Loucy (cell line): ENCODE measurements around the gene FAAH.

ENCODE experiments used
- EZH2phosphoT487 ChIP-seq: fragments of 200-600 bp; IDR thresholded peaks from 2 replicates; pipeline ENCODE4 v1.6.1; 2018; ENCODE audit warnings: antibody characterized with exemption, mild to moderate bottlenecking, moderate library complexity, borderline replicate concordance
- TF ChIP-seq, protein P1 (sequence below): fragments of 200-600 bp; sonication (generic); conservative IDR thresholded peaks from 2 replicates; pipeline ENCODE4 v1.5.1; 2014; ENCODE audit warnings: mild to moderate bottlenecking, antibody characterized with exemption, low read length

DNA sequence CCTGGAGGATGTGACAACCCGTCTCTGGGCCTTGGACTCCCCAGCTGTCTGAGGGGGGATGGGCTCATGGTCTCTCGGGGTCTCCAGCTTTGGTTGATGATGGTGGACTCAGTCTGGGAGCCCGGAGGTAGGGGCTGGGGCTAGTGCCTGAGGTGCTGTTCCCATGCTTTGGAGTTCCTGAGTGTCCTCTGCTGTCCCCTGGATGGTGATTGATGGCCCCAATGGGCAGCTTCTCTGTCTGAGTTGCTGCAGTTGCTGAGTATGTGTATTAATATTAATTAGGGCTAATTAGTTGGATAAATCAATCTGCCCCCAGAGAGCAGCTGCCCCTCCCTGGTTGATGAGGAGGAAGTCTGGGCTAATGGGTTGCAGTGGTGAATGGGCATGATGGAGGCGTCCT is 30.6 kb downstream of the FAAH start:
- TF ChIP-seq, protein P1, sequence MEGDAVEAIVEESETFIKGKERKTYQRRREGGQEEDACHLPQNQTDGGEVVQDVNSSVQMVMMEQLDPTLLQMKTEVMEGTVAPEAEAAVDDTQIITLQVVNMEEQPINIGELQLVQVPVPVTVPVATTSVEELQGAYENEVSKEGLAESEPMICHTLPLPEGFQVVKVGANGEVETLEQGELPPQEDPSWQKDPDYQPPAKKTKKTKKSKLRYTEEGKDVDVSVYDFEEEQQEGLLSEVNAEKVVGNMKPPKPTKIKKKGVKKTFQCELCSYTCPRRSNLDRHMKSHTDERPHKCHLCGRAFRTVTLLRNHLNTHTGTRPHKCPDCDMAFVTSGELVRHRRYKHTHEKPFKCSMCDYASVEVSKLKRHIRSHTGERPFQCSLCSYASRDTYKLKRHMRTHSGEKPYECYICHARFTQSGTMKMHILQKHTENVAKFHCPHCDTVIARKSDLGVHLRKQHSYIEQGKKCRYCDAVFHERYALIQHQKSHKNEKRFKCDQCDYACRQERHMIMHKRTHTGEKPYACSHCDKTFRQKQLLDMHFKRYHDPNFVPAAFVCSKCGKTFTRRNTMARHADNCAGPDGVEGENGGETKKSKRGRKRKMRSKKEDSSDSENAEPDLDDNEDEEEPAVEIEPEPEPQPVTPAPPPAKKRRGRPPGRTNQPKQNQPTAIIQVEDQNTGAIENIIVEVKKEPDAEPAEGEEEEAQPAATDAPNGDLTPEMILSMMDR, result no peak
- no peak for TF ChIP-seq EZH2phosphoT487
